HG03196 (cell line): Measurements from ENCODE around the gene SORCS1.
A peak's percentile ranks its signal among the peaks of the same experiment; 100 is the strongest.

Source experiments
- ATAC-seq: cut with Tn5 transposase; IDR thresholded peaks from one replicate; pipeline ENCODE4 v1.9.1; 2021; ENCODE audit not compliant: unreplicated experiment

SORCS1 gene

DNA sequence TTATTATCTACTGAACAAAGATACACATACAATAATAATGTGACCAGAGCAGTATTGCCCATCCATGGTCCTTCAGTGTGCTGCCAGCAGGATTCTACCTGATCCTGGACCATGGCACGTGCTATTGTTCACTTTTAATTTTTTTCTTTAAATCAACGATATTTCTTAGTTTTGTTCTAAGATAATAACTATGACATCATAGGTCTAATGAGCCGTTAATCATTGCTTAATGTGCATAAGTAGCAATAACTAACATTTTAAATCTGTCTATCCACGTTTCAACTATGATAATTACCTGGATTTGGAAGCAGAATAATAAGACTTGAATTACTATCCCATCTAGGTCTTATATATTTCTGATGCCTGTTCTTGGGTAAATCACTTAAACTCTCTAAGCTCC lies 253.8 kb downstream of the SORCS1 start:
- no peak for ATAC-seq

DNA sequence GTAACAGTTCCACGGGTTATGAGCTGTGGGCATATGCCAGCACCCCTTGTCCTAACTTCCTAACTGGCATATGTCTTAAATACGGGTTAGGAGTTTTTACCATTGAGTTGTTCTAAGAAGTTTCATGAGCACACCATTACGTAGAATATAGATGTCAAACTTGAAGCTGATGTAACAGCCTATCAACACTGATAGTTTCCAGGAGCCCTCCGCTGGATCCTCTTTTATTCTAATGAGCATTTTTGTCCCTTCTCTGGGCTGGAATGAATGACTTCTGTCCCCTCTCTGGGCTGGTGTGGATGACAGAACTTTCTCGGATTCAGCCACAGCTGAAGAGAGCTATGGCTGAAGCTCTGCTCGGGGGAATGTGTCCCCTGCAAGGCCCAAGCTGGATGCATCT lies 256.3 kb downstream of the SORCS1 start:
- ATAC-seq, result no peak

DNA sequence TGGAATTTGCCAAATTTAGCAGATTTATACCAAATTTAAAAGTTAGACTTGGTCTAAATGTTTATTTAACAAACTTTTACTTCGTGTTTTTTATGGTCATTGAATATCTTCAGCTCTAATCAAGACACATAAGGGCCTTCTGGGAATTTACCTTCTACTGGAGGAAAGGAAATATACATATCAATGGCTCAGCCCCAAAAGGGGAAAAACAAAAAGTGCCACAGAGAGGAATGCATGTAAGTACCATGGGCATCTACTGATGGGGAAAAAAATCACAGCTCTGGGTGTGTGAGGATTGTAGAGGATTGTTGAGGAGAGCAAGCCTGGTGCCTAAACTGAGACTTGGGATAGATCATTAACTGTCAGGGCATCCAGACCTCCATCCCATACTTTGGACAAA lies 260.3 kb downstream of the SORCS1 start:
- no peak for ATAC-seq

DNA sequence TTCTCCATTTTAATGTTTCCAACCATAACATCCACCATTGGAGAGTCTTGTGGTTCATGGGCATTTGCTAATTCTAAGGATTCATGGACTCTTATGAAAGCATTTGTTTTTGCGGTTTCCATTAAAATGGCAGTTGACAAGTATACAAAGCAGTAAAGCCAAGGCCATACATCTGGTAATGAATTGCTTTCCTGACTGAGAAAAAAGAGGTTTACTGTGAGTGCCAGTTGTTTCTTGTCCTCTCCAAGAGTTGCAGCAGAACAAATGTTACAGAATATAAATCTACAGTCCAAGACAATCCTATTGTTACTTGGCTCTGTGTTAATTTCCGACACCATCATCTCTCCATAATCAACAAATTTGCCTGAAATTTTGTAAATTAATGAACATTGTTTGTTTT lies 261.3 kb downstream of the SORCS1 start:
- ATAC-seq, result no peak

DNA sequence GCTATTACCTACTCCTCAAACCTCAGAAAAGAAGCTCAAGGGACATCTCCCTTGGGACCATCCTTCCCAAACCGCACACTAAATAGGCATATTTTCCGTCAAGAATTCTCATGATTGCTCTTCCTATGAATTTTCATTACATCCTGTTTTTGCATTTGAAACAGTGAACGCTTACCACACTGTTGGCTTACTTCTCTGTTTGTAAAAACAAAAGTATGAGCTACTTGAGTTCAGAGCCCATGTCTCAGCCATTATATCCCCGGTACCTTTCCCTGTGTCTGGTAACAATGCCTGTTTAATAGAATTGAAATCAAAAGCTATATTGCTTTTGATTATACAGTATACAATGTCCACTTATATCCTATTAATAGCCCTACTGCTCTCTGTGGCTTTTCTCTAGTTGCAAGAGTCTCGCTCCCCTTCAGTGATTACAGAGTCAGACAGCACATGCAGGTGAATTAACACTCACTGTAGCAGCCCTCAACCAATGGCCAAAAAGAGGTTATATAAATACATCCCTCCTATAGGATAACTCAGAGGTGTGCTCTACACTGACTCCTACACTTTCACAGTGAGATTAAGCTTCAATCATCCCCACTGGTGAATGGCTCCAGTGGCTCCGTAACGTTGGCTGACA lies 264.4 kb downstream of the SORCS1 start:
- ATAC-seq, result no peak

DNA sequence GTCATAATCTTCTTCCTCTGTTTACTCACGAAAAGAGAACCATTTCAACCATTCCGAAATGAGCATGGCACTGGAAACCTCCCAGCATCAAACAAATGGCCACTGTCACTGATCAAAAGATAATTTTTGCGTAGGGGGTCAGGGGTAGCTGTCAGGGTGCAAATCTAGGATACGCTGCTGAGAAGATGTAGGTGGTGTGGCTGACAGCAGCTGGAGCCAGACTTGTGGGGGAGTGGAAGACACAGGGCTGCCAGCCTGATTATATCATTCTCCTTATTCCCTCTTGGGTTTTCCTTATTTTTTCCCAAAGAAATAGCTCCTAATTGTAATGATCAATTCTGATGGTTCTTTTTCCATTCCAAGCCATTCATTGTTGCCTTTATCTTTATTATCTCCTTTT lies 266.1 kb downstream of the SORCS1 start:
- ATAC-seq, result no peak

DNA sequence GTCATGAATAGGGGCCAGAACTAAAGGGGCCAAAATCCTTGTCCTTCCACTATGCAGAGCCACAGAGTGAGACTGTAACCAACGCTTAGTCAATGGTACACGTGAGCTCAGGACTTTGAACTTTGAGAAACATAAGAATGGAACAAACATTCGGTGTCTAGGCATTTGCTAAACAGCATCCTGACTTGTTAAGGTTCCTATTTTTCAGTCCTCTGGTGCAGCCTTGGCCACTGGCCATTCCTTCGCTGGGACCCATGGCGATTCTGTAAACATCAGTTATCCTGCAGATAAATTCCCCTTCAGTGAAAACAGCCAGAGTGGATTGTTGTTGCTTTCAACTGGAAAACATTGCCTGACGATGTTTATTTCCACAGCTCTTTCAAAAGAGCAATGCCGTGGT lies 266.8 kb downstream of the SORCS1 start:
- ATAC-seq, result no peak

DNA sequence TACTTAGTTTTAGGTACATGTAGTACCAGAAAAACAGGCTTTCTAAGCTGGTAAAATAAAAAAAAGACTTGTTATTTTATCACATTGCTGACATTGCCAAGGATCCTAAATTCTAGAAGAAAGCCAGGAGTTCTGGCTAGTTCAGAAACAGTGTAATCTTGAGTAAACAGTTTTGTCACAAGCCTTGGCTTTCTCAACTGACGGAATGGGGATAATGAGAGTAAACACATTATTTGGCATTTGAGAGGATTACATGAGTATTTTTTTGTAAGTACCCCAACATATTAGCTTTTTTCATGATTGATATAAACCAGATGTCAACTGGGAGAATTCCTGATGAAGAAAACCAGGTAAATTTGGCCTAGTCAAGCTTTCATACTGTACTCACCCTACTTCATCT lies 269.8 kb downstream of the SORCS1 start:
- no peak for ATAC-seq

DNA sequence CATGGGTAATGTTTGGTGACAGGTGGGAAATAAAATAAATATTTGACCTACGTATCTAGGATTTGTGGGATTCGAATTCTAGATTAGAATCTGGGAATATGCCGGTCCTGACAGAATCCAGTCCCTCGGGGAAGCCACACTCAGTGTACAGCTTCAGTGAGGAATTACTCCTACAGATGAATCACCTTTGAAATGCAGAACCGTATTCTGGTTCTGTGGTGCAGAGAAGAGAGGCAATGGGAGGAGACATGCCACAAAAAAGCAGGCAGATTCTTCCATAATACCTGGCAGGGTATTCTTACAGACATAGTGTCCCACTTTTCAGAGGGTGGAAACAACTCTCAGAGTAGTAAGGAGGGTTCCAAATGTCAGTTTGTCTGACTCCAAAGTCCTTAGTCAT lies 286.9 kb downstream of the SORCS1 start:
- no peak for ATAC-seq

DNA sequence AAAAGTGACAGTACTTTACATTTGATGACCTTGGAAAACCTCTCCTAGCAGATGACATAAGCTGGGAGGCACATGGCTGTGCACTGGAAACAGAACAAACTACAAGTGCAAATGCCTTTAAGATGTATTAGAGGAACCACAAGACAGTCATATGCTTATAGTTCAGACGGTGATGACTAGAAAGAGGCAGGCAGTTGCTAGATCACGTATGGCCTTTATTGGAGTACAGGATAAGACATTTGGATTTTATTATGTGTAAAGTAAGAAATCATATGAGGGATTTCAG lies 290.0 kb downstream of the SORCS1 start:
- ATAC-seq, result no peak

DNA sequence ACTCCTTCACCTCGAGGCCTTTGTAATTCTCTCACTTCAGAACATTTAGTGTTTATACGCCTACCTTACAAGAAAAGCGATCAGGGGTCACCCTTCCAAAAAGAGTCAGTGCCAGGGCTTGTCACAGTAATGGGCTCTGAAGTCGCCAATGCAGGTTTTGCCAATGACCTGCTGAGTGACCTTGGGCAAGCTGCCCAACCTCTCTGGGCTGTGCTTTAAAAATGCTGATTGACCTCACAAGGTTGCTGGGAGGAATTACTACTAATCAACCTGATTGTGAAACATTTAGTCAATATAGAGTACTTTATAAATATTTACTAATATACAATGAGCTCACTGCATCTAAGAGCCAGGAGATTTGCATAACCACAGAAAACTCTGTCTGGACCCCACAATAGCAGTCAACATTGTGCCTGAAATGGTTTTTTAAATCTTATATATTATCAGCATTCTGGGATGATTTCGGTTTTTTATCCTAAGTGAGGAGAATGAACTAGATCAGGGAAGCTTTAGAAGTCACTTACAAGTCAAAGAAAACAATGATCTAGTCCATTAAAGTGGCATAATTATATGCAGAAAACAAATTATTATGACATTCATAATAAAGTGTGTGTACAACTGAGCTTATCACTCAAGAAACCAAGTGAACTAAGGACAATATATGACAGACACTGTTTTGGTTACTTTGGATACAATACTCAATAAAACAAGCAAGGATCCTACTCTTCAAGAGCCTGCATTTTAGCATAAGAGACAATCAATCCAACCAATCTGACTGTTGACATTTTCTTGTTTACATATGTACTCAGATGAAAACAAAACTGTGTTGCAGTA lies 290.5 kb downstream of the SORCS1 start:
- no peak for ATAC-seq

DNA sequence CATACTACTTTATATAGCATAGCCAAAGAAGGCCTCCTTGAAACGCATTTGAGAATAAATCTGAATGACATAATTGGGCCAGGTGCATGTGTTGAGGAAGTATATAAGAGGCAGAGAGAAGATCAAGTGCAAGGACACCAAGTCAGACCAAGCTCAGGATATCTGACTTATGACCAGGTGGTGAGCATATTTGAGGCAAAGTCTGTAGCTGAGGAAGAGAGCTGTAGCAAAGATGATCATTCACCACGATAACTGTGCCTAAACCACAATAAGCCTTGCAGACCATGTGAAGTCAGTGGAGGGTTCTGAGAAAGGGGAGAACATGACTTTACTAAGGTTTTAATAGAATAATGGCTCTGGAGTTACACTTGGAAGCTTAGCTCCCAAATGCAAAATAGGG lies 292.3 kb downstream of the SORCS1 start:
- ATAC-seq, result no peak

DNA sequence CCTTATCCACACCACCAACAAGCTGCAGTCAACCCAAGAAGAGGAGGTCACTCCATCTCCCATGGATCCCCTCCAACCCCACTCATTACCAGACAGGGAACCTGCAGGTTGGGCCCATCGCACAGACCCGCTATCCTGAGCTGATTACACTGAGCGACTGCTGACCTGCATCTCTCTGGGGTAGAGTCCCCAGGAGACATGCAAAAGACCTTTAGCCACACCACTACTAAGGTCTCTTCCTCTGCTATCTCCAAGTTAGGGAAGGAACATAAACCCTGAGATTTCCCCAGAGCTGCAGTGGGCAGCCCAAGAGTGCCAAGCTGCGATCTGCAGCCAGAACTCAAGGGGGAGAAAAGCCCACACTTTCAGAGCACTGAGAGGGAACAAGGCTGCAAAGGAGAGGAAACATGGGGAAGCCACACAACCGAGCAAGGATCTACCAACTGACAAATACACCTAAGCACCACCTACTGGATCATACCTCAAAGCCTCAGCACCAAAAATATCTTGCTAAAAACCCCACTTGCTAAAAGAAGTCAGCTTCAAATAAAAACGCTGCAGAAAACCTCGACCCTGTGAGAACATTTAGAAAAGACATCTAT lies 298.2 kb downstream of the SORCS1 start:
- no peak for ATAC-seq

DNA sequence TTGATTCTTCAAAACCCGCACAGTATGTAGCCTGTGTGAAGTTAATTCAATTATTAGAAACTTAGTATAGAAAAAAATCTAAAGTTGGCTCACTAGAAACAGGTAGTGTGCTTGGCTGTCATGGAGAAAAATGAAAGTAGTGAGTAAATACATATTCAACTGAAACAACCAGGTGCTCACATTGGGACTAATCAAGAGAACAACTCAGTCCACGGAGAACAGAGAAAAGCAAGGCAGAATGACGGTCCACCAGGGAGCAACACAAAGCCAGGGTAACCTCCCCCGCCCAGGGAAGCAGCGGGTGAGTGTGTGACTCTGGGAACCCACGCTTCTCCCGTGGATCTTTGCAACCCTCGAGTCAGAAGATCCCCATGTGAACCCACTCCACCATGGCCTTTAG lies 300.5 kb downstream of the SORCS1 start:
- ATAC-seq, result no peak

DNA sequence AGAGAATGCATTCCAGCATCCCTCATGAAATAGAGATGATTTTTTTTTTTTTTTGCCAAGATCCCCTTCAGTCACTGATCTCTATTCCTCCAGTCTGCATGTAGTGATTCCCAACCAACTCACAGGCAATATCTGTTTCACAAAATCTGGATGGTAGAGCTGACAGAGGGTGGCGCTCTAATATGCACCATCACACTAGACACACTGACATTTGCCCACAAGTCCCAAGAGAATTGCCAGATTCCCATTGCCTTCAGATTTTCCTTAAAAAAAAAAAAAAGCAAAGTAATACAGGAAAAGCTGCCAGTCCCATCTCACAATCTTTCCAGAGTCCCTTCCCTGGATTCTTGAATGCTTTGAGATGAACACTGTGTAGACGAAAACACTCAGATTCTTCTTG lies 301.0 kb downstream of the SORCS1 start:
- no peak for ATAC-seq

DNA sequence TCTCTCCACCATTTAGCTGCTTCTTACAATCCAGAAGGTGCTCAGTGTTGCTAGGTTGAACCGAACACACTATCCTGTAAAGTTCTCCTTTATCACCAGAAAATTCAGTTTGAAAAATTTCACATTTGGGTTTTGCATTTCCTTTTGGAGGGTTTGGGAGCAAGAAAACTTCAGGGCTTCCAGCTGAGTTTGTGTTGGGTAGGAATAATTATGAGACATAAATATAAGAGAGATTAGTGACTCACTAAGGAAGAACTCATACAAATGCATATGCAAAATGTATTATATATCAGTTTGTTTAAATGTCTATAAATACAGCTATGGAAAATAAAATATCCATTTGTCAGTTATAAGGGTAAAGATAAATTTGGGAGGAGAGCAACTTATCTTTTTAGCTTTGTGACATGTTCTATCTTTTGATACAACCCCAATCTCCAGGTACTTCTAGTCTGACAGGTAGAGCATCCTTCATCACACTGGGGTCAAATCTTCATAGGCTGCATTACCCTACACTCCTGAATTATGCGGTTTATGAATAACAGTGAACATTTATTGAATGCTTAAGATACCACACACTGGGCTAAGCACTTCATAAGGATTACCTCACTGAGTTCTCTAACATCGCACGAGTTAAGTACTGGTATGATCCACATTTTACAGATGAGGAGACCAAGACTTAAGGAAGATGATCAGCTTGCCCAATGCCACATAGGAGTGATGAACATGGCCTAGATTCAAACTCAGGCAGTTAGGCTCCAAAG lies 304.4 kb downstream of the SORCS1 start:
- no peak for ATAC-seq

DNA sequence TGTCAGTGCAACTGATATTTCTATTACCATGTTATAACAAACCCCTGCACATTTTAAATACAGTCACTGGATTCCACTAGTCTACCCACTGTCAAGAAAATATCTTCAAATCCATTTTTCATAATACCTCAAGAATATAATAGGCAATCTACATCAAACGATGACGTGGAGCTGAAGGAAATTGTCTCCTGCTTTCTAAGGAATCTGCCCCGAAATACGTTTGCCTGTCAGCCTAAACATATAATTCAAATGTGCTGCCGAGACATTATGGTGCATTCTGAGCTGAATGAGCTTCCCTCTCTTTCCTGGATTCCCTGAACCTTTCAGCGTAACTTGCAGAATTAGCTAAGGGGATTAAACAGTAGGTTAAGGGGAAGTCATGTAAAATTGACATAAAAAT lies 306.8 kb downstream of the SORCS1 start:
- ATAC-seq, result no peak

DNA sequence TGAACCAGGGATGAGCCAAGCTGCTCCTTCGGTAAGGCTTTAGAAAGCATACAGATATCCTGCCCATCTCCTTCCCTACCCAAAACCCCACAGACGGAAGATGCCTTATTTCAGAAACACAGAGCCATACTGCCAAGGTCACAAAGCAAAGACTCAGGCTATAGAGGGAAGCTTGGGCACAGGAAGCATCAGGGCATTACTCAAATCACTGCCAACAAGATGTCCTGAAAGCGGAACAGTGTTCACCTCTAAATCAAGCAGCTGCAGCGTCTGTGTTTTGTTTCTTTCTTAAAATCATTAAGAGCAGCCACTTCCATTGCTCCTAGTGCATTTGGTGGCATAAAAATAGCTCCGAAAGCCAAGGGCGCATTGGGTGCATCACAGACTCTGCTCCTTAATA lies 307.3 kb downstream of the SORCS1 start:
- ATAC-seq, result no peak

DNA sequence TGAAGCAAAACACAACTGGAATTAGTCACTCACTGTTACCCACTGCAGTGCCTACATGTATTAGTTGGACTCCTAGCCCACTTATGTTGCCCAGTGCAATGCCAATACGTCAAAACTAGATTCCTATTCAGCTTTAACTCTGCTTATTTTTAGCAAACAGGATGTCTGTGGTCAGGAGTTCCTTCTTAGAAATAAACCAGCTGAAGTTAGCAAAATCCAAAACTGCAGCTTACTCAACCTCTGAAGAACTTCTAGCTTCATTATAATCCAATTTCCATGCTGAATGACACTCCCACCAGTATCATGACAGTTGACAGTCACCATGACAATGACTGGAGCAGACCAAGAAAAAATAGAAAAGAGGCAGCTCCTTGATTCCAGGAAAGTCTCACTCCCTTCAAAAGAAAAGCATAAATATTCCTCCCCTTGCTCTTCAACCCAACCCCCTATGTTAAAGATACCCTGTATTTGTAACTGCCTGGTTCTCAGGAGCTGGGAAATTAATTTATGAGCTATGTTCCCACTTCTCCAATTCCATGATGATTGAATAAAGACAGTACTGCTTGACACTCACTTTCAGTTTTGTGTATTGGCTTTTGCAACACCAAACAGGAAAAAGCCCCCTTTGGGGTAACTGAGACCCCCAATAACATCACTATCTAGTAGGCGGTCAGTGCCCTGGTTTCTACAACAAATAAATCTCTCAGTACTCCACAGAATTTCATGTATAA lies 327.4 kb downstream of the SORCS1 start:
- peak; percentile 99 for ATAC-seq

DNA sequence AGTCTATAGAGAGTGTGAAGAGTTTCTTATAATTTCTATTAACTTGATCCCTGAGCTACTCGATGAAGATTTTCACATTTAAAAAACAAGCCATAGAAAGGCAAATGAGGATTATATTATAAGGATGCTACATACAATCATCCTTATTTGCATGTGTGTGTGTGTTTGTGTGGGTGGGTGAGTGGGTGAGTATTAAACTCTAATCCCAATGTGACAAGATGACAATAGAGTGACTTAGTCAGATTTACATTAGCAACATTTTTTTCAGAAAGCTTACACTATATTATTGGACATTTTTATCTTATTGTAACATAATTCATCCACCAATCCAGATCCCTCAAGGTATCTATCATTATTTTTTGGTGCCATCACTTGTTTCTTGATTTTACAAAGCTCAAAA lies 331.7 kb downstream of the SORCS1 start:
- ATAC-seq, result no peak

DNA sequence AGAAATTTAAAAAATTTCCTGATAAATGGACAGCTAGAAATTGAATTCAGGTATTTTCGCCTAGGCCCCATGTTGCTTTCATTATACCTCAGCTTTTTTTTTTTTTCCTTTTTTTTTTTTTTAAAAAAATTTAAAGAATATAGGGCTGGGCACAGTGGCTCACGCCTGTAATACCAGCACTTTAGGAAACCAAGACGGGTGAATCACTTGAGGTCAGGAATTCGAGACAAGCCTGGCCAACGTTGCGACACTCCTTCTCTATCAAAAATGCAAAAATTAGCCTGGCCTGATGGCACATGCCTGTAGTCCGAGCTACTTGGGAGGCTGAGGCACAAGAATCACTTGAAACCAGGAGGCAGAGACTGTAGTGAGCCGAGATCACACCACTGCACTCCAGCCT lies 334.0 kb downstream of the SORCS1 start:
- no peak for ATAC-seq
